ENCODE data around the gene SUSD5. TPM values are rescaled to one million over a fixed set of nuclear protein-coding genes. Genes with fewer than 3 reads are reported as not detected.

The SUSD5 gene
- total and polyA plus RNA-seq, 2 of the 4 experiments (the other 2 are of a cell fraction) = 1.4 to 2.9 TPM

DNA sequence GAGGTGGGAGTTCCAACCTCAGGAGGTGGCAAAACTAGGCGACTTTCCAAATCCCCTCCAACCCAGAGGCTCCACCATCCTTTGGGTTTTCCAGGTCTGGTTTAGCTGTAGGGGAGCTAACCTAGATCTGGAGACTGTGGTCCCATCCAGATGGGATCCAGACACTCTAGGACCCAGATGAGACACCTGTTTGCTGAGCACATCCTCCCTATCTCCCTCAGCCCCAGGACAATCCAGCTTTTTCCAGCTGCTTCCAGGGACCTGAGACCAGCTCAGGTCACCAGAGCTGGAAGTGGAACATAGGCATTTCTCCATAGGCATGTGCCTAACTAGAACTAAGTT lies 86.6 kb downstream of the SUSD5 start:
- CTCF ChIA-PET = interaction anchor here (0.9 to 4.0 kb wide), 9 partner anchors 8 to 655 kb away, joined by 3 to 66 read pairs (median 5); no protein-coding TSS in a partner anchor
- Histone ChIP-seq H3K4me1 (ENCODE audit: control insufficient read depth, insufficient read depth, low read length) (peaks cover 4% of the 10 kb centered on the region), H2BK15ac (ENCODE audit: low read depth, low read length) (no peak overlapping the region), H3K27me3 (ENCODE audit: control insufficient read depth, insufficient read depth, low read length) (no peaks in the 10 kb centered on the region), H2AK5ac (ENCODE audit: low read depth, low read length) (no peak overlapping the region), H2BK20ac (ENCODE audit: low read depth, low read length) (no peak overlapping the region), H3K9ac (ENCODE audit: low read depth, low read length) (no peak overlapping the region), H3K27ac (ENCODE audit: insufficient read depth, low read length) (no peak overlapping the region), H3K79me1 (ENCODE audit: low read depth in 1 of 2, low read length in 2 of 2) (peaks cover 3 to 19% of the 10 kb centered on the region in 2 experiments; a peak in 3 of 4 replicates), H3K56ac (ENCODE audit: extremely low read depth, insufficient read depth, low read length) (no peak overlapping the region), H2AK9ac (replicated peaks; ENCODE audit: low read depth, low read length, poor library complexity) (no peak overlapping the region), H3K9me1 (ENCODE audit: insufficient read depth, low read length) (no peaks in the 10 kb centered on the region; the same call in 1 of the 2 replicates), H3K4ac (ENCODE audit: low read depth, low read length) (no peak overlapping the region), H4K8ac (ENCODE audit: low read depth in 2 of 2, low read length in 2 of 2) (no peak overlapping the region), H2BK120ac (ENCODE audit: low read depth, low read length) (no peak overlapping the region), H3K23ac (ENCODE audit: low read depth, low read length) (no peak overlapping the region), H3K36me3 (ENCODE audit: control insufficient read depth, insufficient read depth, low read length) (peaks cover 22% of the 10 kb centered on the region), H3K4me3 (ENCODE audit: insufficient read depth, low read depth, low read length) (no peak overlapping the region), H3K4me2 (ENCODE audit: low read depth, low read length) (no peak overlapping the region), H3K18ac (ENCODE audit: low read depth, low read length) (no peak overlapping the region), H4K5ac (ENCODE audit: low read depth, low read length) (no peak overlapping the region), H3K9me3 (ENCODE audit: control insufficient read depth, insufficient read depth, low read length) (no peaks in the 10 kb centered on the region), H2BK5ac (ENCODE audit: low read depth, low read length, poor library complexity, severe bottlenecking) (no peak overlapping the region), H4K20me1 (ENCODE audit: insufficient read depth, low read length) (peaks cover 13% of the 10 kb centered on the region; the same call in 1 of the 2 replicates), H2AFZ (replicated peaks; ENCODE audit: low read length, poor library complexity) (peak overlapping the region; percentile 62), H3K14ac (replicated peaks; ENCODE audit: low read depth, low read length) (no peak overlapping the region), H4K91ac (ENCODE audit: insufficient read depth, low read depth, low read length) (no peak overlapping the region)
- no peak for DNase-seq
- TF ChIP-seq RFX5 (IDR thresholded peaks at IDR 0.05; ENCODE audit: low read depth, low read length) (no peak), MAFK (IDR thresholded peaks at IDR 0.05; ENCODE audit: low read depth, low read length) (no peak), MAZ (IDR thresholded peaks at IDR 0.05; ENCODE audit: borderline replicate concordance, low read depth, low read length) (no peak), MXI1 (IDR thresholded peaks at IDR 0.05; ENCODE audit: borderline replicate concordance, low read depth, low read length) (no peak), RCOR1 (IDR thresholded peaks at IDR 0.05; ENCODE audit: insufficient replicate concordance, low read length) (no peak), FOS (IDR thresholded peaks at IDR 0.05; ENCODE audit: low read depth, low read length) (no peak), NFE2L2 (IDR thresholded peaks at IDR 0.05; ENCODE audit: low read depth, low read length) (no peak), POLR2A (IDR thresholded peaks at IDR 0.05; ENCODE audit: low read depth, low read length) (no peak), CHD1 (IDR thresholded peaks at IDR 0.05; ENCODE audit: low read depth, low read length) (no peak), SMC3 (IDR thresholded peaks at IDR 0.05; ENCODE audit: low read depth, low read length) (no peak), CEBPB (IDR thresholded peaks at IDR 0.05; ENCODE audit: low read depth, low read length) (no peak), RAD21 (IDR thresholded peaks at IDR 0.05; ENCODE audit: low read length) (no peak), BHLHE40 (IDR thresholded peaks at IDR 0.05; ENCODE audit: low read depth, low read length) (no peak)
- TF ChIP-seq, protein P1, sequence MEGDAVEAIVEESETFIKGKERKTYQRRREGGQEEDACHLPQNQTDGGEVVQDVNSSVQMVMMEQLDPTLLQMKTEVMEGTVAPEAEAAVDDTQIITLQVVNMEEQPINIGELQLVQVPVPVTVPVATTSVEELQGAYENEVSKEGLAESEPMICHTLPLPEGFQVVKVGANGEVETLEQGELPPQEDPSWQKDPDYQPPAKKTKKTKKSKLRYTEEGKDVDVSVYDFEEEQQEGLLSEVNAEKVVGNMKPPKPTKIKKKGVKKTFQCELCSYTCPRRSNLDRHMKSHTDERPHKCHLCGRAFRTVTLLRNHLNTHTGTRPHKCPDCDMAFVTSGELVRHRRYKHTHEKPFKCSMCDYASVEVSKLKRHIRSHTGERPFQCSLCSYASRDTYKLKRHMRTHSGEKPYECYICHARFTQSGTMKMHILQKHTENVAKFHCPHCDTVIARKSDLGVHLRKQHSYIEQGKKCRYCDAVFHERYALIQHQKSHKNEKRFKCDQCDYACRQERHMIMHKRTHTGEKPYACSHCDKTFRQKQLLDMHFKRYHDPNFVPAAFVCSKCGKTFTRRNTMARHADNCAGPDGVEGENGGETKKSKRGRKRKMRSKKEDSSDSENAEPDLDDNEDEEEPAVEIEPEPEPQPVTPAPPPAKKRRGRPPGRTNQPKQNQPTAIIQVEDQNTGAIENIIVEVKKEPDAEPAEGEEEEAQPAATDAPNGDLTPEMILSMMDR (conservative IDR thresholded peaks at IDR 0.05; ENCODE audit: low read depth, low read length) = no peak
- TF ChIP-seq, protein P2, sequence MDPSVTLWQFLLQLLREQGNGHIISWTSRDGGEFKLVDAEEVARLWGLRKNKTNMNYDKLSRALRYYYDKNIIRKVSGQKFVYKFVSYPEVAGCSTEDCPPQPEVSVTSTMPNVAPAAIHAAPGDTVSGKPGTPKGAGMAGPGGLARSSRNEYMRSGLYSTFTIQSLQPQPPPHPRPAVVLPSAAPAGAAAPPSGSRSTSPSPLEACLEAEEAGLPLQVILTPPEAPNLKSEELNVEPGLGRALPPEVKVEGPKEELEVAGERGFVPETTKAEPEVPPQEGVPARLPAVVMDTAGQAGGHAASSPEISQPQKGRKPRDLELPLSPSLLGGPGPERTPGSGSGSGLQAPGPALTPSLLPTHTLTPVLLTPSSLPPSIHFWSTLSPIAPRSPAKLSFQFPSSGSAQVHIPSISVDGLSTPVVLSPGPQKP (IDR thresholded peaks at IDR 0.05; ENCODE audit: borderline replicate concordance, low read depth, low read length) = no peak
- TF ChIP-seq, protein P3, sequence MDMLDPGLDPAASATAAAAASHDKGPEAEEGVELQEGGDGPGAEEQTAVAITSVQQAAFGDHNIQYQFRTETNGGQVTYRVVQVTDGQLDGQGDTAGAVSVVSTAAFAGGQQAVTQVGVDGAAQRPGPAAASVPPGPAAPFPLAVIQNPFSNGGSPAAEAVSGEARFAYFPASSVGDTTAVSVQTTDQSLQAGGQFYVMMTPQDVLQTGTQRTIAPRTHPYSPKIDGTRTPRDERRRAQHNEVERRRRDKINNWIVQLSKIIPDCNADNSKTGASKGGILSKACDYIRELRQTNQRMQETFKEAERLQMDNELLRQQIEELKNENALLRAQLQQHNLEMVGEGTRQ (IDR thresholded peaks at IDR 0.05; ENCODE audit: low read depth, low read length) = no peak
- WGBS, 2 experiments (ENCODE audit: extremely low coverage in 2 of 2, insufficient read length in 1 of 2) = no CpG with 5 or more reads among the region's 1 CpG
- no TSS peak for BruUV-seq (replicated peaks)
- ATAC-seq (ENCODE audit: low read depth) = no peak
- intact Hi-C loops (cut with micrococcal nuclease) = no loop called here
- dilution Hi-C loops (cut with HindIII; ENCODE audit: low sequenced_read_pairs, unreplicated experiment) = loop anchor here (25.0 kb wide), 1 partner anchor 255 kb away; no protein-coding TSS in a partner anchor
- in situ Hi-C loops (cut with MboI; ENCODE audit: low sequenced_read_pairs) = loop anchor here (5.0 to 10.0 kb wide), 2 partner anchors 240 to 653 kb away; no protein-coding TSS in a partner anchor
- POLR2A ChIA-PET (ENCODE audit: unreplicated experiment) = no interaction called here

Measured in IMR-90 (cell line).